BE2C (cell line): Measurements from ENCODE around the gene FOXN3.

Experiments used
- DNase-seq: peaks from one replicate; pipeline ENCODE4 v3.0.0-alpha.2; 2020
- H3K27me3 ChIP-seq: fragments of 250-450 bp; sonication (Bioruptor Pico); 2 replicates; pipeline ENCODE4 v1.5.1; 2020; ENCODE audit warnings: mild to moderate bottlenecking
- H3K36me3 ChIP-seq: fragments of 250-450 bp; sonication (Bioruptor Pico); 2 replicates; pipeline ENCODE4 v1.5.1; 2020; ENCODE audit warnings: mild to moderate bottlenecking
- H3K4me1 ChIP-seq: fragments of 250-450 bp; sonication (Bioruptor Pico); 2 replicates; pipeline ENCODE4 v1.5.1; 2020
- H3K4me3 ChIP-seq: 2 replicates; pipeline ENCODE4 v1.5.1; 2011; ENCODE audit warnings: low read depth, low read length
- H3K9me3 ChIP-seq: fragments of 250-450 bp; sonication (Bioruptor Pico); 2 replicates; pipeline ENCODE4 v1.5.1; 2020
- CTCF ChIP-seq: IDR thresholded peaks from 2 replicates; pipeline ENCODE4 v1.5.1; 2012; ENCODE audit warnings: mild to moderate bottlenecking, low read depth, low read length

FOXN3 gene

GRCh38 chr14:89197623-89198022 is 219.4 kb downstream of the FOXN3 start:
- H3K4me3 ChIP-seq, result no peak overlapping the region
- no peaks in the 10 kb centered on the region for H3K27me3 ChIP-seq

GRCh38 chr14:89196545-89196944 is 220.5 kb downstream of the FOXN3 start:
- Histone ChIP-seq H3K4me1 (peaks cover under 1% of the 10 kb centered on the region; the same call in 1 of the 2 replicates), H3K27me3 (no peaks in the 10 kb centered on the region), H3K9me3 (no peaks in the 10 kb centered on the region), H3K4me3 (no peak overlapping the region), H3K36me3 (no peaks in the 10 kb centered on the region)
- DNase-seq, result no peak
- no peak for TF ChIP-seq CTCF

More at GRCh38 chr14:89197623-89198022, 219.4 kb downstream of the FOXN3 start:
- no peak for DNase-seq
- Histone ChIP-seq H3K9me3 (no peaks in the 10 kb centered on the region), H3K4me1 (no peaks in the 10 kb centered on the region), H3K36me3 (no peaks in the 10 kb centered on the region)
- no peak for TF ChIP-seq CTCF

GRCh38 chr14:89194376-89194775 is 222.7 kb downstream of the FOXN3 start:
- DNase-seq, result no peak
- Histone ChIP-seq H3K9me3 (no peaks in the 10 kb centered on the region), H3K27me3 (no peaks in the 10 kb centered on the region), H3K36me3 (no peaks in the 10 kb centered on the region), H3K4me3 (no peak overlapping the region), H3K4me1 (peaks cover 13% of the 10 kb centered on the region)
- no peak for TF ChIP-seq CTCF

GRCh38 chr14:89190765-89191513 is 226.1 kb downstream of the FOXN3 start:
- H3K9me3 ChIP-seq, result no peaks in the 10 kb centered on the region
- TF ChIP-seq CTCF, result no peak
- DNase-seq, result peak; percentile 95
- peaks cover 33% of the 10 kb centered on the region for H3K4me1 ChIP-seq
- no peaks in the 10 kb centered on the region for H3K27me3 ChIP-seq
- 0 out of 2 replicates have a peak, but pooled peaks cover 3% of the 10 kb centered on the region for H3K36me3 ChIP-seq
- peak overlapping the region; percentile 31 for H3K4me3 ChIP-seq

GRCh38 chr14:89188492-89188891 is 228.5 kb downstream of the FOXN3 start:
- Histone ChIP-seq H3K4me3 (no peak overlapping the region), H3K27me3 (no peaks in the 10 kb centered on the region), H3K9me3 (no peaks in the 10 kb centered on the region), H3K36me3 (0 out of 2 replicates have a peak, but pooled peaks cover 3% of the 10 kb centered on the region), H3K4me1 (peaks cover 43% of the 10 kb centered on the region)
- no peak for TF ChIP-seq CTCF
- no peak for DNase-seq

GRCh38 chr14:89187501-89187900 is 229.5 kb downstream of the FOXN3 start:
- no peak for TF ChIP-seq CTCF
- Histone ChIP-seq H3K4me1 (peaks cover 47% of the 10 kb centered on the region), H3K9me3 (no peaks in the 10 kb centered on the region), H3K4me3 (0 out of 2 replicates have a peak overlapping the region, but pooled peaks have one; percentile 33), H3K27me3 (no peaks in the 10 kb centered on the region), H3K36me3 (0 out of 2 replicates have a peak, but pooled peaks cover 3% of the 10 kb centered on the region)
- DNase-seq, result no peak
